ENCODE results near the gene TNNC1. TPM values are rescaled to one million over a fixed set of nuclear protein-coding genes. Genes with fewer than 3 reads are reported as not detected.

Gene TNNC1
- total RNA-seq, 1 experiment from 2014 or later, result 16.5 TPM

GRCh38 chr3:52484680-52485461 is 31.0 kb upstream of the TNNC1 start:
- no peak for DNase-seq (ENCODE audit: low spot score)

GRCh38 chr3:52483577-52484381 is 29.9 kb upstream of the TNNC1 start:
- DNase-seq (ENCODE audit: low spot score), result no peak

GRCh38 chr3:52483081-52483480 is 29.2 kb upstream of the TNNC1 start:
- no peak for DNase-seq (ENCODE audit: low spot score)

- DNase-seq (ENCODE audit: low spot score), result no peak
These were observed 28.1 kb upstream of the TNNC1 start for GRCh38 chr3:52481819-52482521.

- DNase-seq (ENCODE audit: low spot score), result no peak
These were observed 27.2 kb upstream of the TNNC1 start for GRCh38 chr3:52480768-52481715.

GRCh38 chr3:52479877-52480575 is 26.2 kb upstream of the TNNC1 start:
- DNase-seq (ENCODE audit: low spot score), result no peak

GRCh38 chr3:52479037-52479876 is 25.4 kb upstream of the TNNC1 start:
- no peak for DNase-seq (ENCODE audit: low spot score)

- DNase-seq (ENCODE audit: low spot score), result no peak
These were observed 23.9 kb upstream of the TNNC1 start for GRCh38 chr3:52477796-52478095.

- no peak for DNase-seq (ENCODE audit: low spot score)
These were observed 23.4 kb upstream of the TNNC1 start for GRCh38 chr3:52477076-52477795.

GRCh38 chr3:52473026-52473425 is 19.2 kb upstream of the TNNC1 start:
- no peak for DNase-seq (ENCODE audit: low spot score)

GRCh38 chr3:52472239-52473000 is 18.6 kb upstream of the TNNC1 start:
- DNase-seq (ENCODE audit: low spot score), result no peak

GRCh38 chr3:52471371-52472238 is 17.8 kb upstream of the TNNC1 start:
- DNase-seq (ENCODE audit: low spot score), result no peak

GRCh38 chr3:52470920-52471319 is 17.1 kb upstream of the TNNC1 start:
- no peak for DNase-seq (ENCODE audit: low spot score)

GRCh38 chr3:52469001-52469400 is 15.2 kb upstream of the TNNC1 start:
- no peak for DNase-seq (ENCODE audit: low spot score)

- no peak for DNase-seq (ENCODE audit: low spot score)
These were observed 14.5 kb upstream of the TNNC1 start for GRCh38 chr3:52468336-52468735.

GRCh38 chr3:52463416-52463815 is 9.6 kb upstream of the TNNC1 start:
- DNase-seq (ENCODE audit: low spot score), result no peak

GRCh38 chr3:52461874-52462273 is 8.0 kb upstream of the TNNC1 start:
- no peak for DNase-seq (ENCODE audit: low spot score)
